ENCODE measurements around the gene GP9.
A peak's percentile ranks its signal among the peaks of the same experiment; 100 is the strongest.
"Not testable (repeated sequence)": the region's sequence is repeated elsewhere in the genome, so short reads cannot be mapped to it uniquely, and the experiment has no call there.

GP9 gene

DNA sequence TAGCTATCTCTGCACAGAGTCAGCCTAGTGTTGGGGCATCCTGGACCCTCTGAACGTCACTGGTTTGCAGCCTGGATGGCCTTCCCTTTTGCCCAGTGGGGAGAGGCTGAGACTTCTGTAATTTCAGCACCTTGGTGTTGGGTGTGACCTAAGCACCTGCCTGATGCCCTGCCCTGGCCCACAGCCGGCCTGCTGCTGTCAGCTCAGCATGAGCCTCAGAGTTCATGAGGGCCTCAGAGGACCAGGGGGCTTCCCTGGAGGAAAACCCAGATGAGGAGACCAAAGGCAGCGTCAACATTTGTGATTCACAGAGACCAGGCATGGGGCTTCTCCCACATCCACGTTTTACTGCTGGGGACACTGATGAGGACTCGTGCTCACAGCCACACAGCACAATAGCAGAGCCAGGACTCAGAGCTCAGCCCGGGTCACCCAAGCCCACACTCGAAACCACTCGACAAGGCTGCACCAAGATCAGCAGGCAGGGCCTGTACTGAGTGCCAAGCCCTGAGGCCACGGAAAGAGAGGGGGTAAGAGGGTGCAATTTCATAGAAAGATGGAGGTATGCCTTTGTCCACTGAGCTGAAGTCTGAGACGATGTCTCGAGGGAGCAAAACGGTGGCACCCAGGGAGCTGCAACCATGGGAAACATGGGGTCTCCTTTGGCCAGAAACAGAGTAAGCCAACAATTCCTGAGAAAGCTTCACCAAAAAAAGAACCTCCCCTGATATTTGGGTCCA lies 9.9 kb upstream of the GP9 start:
- DNase-seq (ENCODE audit: low spot score): no peak

DNA sequence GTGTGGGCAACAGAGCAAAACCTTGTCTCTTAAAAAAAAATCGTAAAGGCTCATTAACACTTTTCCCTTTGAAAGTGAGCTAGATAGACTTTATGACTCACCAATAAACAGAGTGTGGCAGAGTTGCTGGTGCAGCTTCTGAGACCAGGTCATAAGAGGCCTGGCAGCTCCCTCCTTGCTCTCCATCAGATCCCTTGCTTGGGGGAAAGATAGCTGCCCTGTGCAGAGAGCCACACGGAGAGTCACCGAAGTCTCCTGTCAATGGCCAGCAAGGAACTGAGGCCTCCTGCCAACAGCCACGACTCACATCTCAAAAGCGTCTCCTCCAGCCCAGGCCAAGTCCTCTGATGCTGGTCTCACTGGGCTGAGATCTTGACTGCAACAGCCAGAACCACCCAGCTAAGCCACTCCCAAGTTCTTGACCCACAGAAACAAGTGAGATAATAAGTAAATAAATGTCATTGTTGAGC lies 8.7 kb upstream of the GP9 start:
- no peak for DNase-seq (ENCODE audit: low spot score)

DNA sequence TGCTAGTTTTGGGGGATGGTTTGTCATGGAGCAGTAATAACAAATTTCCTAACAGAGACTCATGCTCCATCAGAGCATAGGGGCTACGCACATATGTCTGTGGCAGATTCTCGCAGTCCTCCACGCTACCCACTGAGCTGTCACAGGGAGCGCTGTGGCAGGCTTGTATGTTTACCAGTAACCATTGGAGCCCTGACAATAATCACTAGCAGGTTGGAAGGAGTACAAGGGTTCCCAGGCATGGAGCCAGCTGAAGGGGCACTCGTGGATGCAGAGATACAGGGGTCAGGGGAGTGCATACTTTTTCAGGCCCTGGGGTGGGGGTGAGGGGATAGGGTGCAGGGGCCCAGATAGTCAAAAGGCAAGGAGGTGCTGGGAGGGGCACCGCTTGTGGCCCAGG lies 7.9 kb upstream of the GP9 start:
- DNase-seq (ENCODE audit: low spot score): no peak

DNA sequence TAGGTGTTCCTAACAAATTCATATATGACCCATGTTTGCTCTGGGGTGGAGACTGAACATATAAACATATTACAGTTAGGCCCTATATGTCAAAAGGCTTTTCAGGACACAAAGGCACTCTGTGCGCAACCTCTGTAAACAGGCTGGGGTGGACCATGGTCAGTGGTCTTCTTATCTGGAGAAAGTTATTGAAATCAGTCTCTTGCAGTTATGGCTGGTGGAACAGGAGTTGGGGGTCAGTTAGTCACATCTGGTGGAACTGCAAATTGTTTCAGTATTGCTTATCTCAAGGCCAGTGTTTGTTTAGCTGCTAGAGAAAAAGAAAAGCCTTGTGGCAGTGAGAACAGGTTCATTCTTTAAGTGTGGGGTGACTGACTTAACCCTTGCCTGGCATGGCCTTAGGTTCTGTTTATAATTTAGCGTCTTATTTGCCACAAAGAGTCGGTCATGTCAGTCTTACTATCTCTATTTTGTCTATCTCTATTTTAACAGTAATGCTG lies 5.9 kb upstream of the GP9 start:
- no peak for DNase-seq (ENCODE audit: low spot score)

DNA sequence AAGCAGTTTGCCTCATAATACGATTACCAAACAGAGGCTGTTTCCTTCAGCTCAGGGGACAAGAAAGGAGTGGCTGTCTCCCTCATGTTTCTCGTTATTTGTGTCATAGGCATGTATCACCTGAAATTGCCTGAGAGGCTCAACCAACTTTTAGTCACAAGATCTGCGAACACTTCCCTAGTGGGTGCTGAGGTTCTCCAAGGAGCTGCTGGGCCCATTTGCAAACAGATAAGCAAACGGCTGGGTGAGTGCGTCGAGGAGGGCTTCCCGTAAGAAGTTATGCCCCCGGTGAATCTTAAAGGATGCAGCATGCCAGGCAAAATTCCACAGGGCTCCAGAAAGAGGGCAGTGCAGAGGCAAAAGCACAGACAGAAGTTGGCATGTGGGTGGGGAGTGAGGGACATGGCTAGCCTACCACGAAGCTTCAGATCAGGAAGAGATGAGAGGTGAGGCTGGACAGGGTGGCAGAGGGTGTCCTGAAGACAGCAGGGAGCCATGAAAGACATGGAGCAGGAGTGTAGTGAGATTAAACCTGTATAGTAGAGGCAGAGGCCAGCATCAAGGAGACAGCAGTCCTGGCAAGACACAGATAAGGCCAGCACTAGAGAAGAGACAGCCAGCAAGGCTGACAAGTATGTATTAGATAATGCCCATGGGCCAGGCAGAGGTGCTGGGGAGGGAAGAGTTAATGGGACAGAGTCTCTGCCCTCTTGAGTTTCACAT lies 4.0 kb upstream of the GP9 start:
- DNase-seq (ENCODE audit: low spot score): no peak

DNA sequence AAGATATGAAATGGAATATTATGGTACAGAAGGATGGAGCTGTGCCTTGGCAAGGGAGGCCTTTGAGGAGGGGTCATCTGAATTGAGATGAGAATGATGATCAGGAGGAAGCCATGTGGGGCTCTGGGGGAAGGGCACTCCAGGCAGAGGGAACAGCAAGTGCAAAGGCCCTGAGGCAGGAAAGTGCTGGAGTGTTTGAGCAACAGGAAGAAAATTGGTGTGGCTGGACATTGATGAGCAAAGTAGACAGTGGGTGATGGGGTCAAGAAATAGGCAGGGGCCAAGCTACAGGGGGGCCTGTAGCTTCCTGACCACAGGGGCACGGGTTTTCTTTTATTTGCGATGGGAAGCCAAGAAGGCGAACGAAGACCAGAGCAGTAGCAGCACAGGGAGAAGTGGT lies 3.3 kb upstream of the GP9 start:
- DNase-seq (ENCODE audit: low spot score): no peak

DNA sequence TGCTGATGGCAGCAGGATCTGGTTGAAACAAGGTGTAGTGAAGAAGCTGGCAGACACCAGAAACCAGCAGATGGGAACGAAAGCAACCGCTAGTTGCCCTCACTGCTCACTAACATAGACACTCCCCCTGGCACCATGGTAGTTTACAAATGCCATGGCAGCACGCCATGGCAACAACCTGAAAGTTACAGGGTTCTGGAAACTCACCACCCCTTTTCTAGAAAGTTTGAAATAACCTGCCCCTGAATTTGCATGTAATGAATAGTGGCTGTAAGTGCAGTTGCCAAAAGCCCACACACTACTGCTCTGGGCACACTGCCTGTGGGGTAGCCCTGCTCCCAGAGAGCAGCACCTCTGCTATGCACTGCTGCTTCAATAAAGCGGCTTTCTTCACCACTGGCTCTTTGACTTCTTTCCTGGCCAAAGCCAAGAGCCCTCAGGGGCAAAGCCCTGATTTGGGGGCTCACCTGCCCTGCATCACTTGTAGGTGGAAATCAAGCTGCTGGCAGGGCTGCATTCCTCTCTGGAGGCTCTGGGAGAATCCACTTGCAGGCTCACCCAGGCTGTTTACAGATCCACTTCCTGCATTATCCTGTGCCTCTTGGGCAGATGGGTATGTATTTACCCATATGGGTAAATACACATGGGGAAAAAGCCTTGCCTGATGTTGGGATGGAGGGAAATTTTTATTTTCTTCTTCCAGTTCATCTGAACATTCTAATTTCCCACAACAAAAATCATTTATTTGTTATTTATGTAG lies 2.0 kb upstream of the GP9 start:
- peak; percentile 27 for DNase-seq (ENCODE audit: low spot score)

DNA sequence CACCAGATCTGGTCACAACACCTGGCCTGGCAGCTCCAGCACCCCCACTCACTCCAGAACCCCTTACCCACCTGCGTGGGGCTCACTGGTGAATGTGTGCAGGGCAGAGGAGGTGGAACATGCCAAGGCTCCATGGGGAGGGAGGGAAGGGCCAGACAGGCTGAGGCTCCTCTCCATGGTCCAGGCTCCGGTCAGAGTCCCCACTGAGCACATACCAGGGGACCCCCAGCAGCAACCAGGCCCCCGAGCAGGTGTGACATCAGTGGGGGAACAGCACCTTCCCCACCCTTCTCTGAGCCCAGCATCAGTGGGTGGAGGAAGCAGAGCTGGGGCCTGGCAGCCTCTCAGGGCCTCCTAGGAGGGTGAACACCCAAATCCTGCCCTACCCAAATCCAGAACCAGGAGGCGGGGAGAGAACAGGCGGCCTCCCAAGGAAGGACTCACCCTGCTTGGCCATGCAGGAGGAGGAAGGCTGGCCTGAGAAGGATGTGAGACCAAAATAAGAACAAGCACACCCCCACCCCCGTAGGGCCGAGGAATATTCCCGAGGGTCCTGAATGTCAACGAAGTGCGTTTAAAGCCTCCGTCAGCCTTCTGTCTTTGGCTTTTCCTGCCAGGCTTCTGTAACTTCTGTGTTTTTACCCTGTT lies 1.1 kb upstream of the GP9 start:
- no peak for DNase-seq (ENCODE audit: low spot score)

- no peak for DNase-seq (ENCODE audit: low spot score)
Measured at GRCh38 chr3:129061023-129061887, 676 bp downstream of the GP9 start.

- no peak for DNase-seq (ENCODE audit: low spot score)
Measured at GRCh38 chr3:129061888-129062834, 1.6 kb downstream of the GP9 start.

GRCh38 chr3:129063091-129063640 lies 2.6 kb downstream of the GP9 start:
- no peak for DNase-seq (ENCODE audit: low spot score)

- no peak for DNase-seq (ENCODE audit: low spot score)
Measured at GRCh38 chr3:129063841-129064482, 3.4 kb downstream of the GP9 start.

DNA sequence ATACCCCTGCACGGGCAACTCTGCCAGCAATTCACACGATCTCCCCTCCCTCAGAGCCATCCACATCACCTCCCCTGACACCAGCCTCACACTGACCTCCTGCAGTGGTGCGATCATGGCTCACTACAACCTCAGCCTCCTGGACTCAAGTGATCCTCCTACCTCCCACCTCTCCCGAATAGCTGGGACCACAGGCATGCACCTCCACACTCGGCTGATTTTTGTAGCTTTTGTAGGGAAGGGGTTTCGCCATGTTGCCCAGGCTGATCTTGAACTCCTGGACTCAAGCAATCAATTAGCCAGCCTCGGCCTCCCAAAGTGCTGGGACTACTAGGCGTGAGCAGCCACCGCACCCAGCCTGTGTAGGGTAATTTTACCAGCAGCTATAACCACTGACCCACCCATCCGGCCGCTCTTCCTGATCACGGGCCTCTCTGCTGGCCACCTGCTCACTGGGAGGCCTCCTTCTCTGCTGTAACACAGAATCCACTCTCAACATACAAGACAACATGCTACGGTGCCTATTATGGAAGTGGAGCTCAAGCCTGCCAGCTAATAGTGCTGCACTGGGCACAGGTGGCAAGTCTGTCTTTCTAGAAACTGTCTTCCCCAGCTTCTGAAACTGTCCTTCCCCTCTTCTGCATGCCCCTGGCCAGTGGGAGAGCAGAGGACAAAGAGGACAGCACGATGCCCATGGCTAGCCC lies 4.6 kb downstream of the GP9 start:
- DNase-seq (ENCODE audit: low spot score): no peak

DNA sequence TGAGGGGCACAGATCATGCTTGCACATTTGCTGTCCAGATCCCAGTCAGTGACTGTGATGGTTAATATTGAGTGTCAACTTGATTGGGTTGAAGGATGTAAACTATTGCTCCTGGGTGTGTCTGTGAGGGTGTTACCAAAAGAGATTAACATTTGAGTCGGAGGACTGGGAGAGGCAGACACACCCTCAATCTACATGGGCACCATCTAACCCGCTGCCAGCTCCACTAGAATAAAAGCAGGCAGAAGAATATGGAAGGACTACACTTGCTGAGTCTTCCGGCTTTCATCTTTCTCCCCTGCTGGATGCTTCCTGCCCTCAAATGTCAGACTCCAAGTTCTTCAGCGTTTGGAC lies 5.1 kb downstream of the GP9 start:
- no peak for DNase-seq (ENCODE audit: low spot score)

GRCh38 chr3:129067719-129068118 lies 7.1 kb downstream of the GP9 start:
- DNase-seq (ENCODE audit: low spot score): not testable (repeated sequence)

- no peak for DNase-seq (ENCODE audit: low spot score)
Measured at GRCh38 chr3:129068291-129068886, 7.8 kb downstream of the GP9 start.

- DNase-seq (ENCODE audit: low spot score): not testable (repeated sequence)
Measured at GRCh38 chr3:129069313-129070085, 8.9 kb downstream of the GP9 start.
